Left ventricle myocardium inferior (tissue), 1 donor: ENCODE data around the gene ASPG. TPM values are rescaled to one million over a fixed set of nuclear protein-coding genes. Genes with fewer than 3 reads are reported as not detected.
A peak's percentile ranks its signal among the peaks of the same experiment; 100 is the strongest.

ENCODE experiments used
- DNase-seq: peaks from one replicate; pipeline ENCODE4 v3.0.0-alpha.2; 2020
- H3K27ac ChIP-seq: fragments of 200-600 bp; replicated peaks from 2 replicates; pipeline ENCODE4 v1.8.0; 2021
- H3K27me3 ChIP-seq: fragments of 200-600 bp; 2 replicates; pipeline ENCODE4 v1.8.0; 2021; ENCODE audit warnings: low read depth
- H3K36me3 ChIP-seq: fragments of 200-600 bp; 2 replicates; pipeline ENCODE4 v1.8.0; 2021
- H3K4me1 ChIP-seq: fragments of 200-600 bp; 2 replicates; pipeline ENCODE4 v1.8.0; 2021
- H3K4me3 ChIP-seq: fragments of 200-600 bp; 2 replicates; pipeline ENCODE4 v1.8.0; 2021; ENCODE audit warnings: mild to moderate bottlenecking, moderate library complexity
- H3K9me3 ChIP-seq: fragments of 200-600 bp; replicated peaks from 2 replicates; pipeline ENCODE4 v1.8.0; 2021
- CTCF ChIP-seq: fragments of 200-600 bp; IDR thresholded peaks from 2 replicates; pipeline ENCODE4 v1.8.0; 2021; ENCODE audit warnings: antibody characterized with exemption, mild to moderate bottlenecking, borderline replicate concordance
- intact Hi-C: fragments of 100-400 bp; cut with micrococcal nuclease; formaldehyde crosslinking; loops from one replicate; pipeline ENCODE4 v1.11.0; 2022
- long read RNA-seq: library from polyadenylated mRNA; unstranded; transcript quantifications from one replicate; pipeline ENCODE4 v2.0.0, GENCODE V29; 2021
- total RNA-seq: library from RNA; stranded (reverse); fragmentation: NEBNext Ultra II Directional; extraction: Animal tissue kit (Norgen Biotek cat#: 25700); gene quantifications from one replicate; pipeline ENCODE4 v1.2.1, GENCODE V29; 2021
- donor health status: DM: no; HTN: yes; CAD: no; lungs with severe emphysema.

ASPG gene
- total RNA-seq = 27.1 TPM
- long read RNA-seq, full-length matches to known transcripts = 31 of 70 reads
- long read RNA-seq, partial matches to known transcripts = 6 of 70 reads
- long read RNA-seq, other reads (novel, unspliced or antisense) = 33 of 70 reads

- Histone ChIP-seq H3K4me1 (peaks cover 53% of the 10 kb centered on the region), H3K4me3 (peak within 1 kb of the TSS; percentile 65), H3K9me3 (no peaks in the 10 kb centered on the region), H3K36me3 (no peaks in the 10 kb centered on the region), H3K27me3 (peaks cover 62% of the 10 kb centered on the region), H3K27ac (peak within 1 kb of the TSS; percentile 86)
- TF ChIP-seq CTCF = no peak
- intact Hi-C loops = no loop called here
- peak; percentile 37 for DNase-seq
These were observed at the start of gene ASPG for GRCh38 chr14:104085032-104085888. Gene ASPG (plus strand): TSS chr14:104085700. CDS start chr14:104085771, 71 bp downstream.

GRCh38 chr14:104036212-104036611 is 49.3 kb upstream of the ASPG start:
- TF ChIP-seq CTCF = no peak
- Histone ChIP-seq H3K9me3 (no peaks in the 10 kb centered on the region), H3K27me3 (peaks cover 15% of the 10 kb centered on the region), H3K27ac (no peak overlapping the region), H3K4me3 (no peak overlapping the region), H3K36me3 (no peaks in the 10 kb centered on the region), H3K4me1 (peaks cover 8% of the 10 kb centered on the region)
- intact Hi-C loops = no loop called here
- no peak for DNase-seq

- Histone ChIP-seq H3K9me3 (no peaks in the 10 kb centered on the region), H3K36me3 (no peaks in the 10 kb centered on the region), H3K27me3 (peaks cover 15% of the 10 kb centered on the region), H3K4me3 (no peak overlapping the region), H3K27ac (no peak overlapping the region), H3K4me1 (peaks cover 8% of the 10 kb centered on the region)
- no peak for DNase-seq
- intact Hi-C loops = no loop called here
- TF ChIP-seq CTCF = no peak
These were observed 48.4 kb upstream of the ASPG start for GRCh38 chr14:104037074-104037473.

GRCh38 chr14:104037903-104038302 is 47.6 kb upstream of the ASPG start:
- no peak for TF ChIP-seq CTCF
- Histone ChIP-seq H3K4me1 (peaks cover 8% of the 10 kb centered on the region), H3K27ac (no peak overlapping the region), H3K27me3 (peaks cover 15% of the 10 kb centered on the region), H3K9me3 (no peaks in the 10 kb centered on the region), H3K4me3 (no peak overlapping the region), H3K36me3 (no peaks in the 10 kb centered on the region)
- intact Hi-C loops = no loop called here
- DNase-seq = peak; percentile 40

- no peak for TF ChIP-seq CTCF
- H3K9me3 ChIP-seq = no peaks in the 10 kb centered on the region
- intact Hi-C loops = no loop called here
These were observed 46.3 kb upstream of the ASPG start for GRCh38 chr14:104039214-104039613.

More at GRCh38 chr14:104039214-104039613, 46.3 kb upstream of the ASPG start:
- Histone ChIP-seq H3K27me3 (peaks cover 9% of the 10 kb centered on the region), H3K36me3 (no peaks in the 10 kb centered on the region), H3K27ac (no peak overlapping the region), H3K4me1 (peaks cover 8% of the 10 kb centered on the region), H3K4me3 (no peak overlapping the region)
- no peak for DNase-seq
